ENCODE results near the gene TRIM14. TPM values are rescaled to one million over a fixed set of nuclear protein-coding genes. Genes with fewer than 3 reads are reported as not detected.
A peak's percentile ranks its signal among the peaks of the same experiment; 100 is the strongest.

TRIM14 gene
- total and polyA plus RNA-seq, 2 of the 13 experiments (the other 11 are each of a cell fraction or from before 2014, with no cell fraction given), result 9.2 to 13.0 TPM

GRCh38 chr9:98045234-98046179 is 73.5 kb downstream of the TRIM14 start:
- ChIA-PET CTCF (ENCODE audit: low intra/inter-chr PET ratio, low total read pairs) (no interaction called here), POLR2A (interaction anchor here (0.9 to 2.1 kb wide), 8 partner anchors 9 to 286 kb away, joined by 3 to 30 read pairs (median 4); partner anchors contain the start of genes ANP32B, NANS and TBC1D2)
- Histone ChIP-seq H3K79me2 (ENCODE audit: insufficient read depth, low read length) (peaks cover 20% of the 10 kb centered on the region), H2AFZ (ENCODE audit: low read length) (peak overlapping the region; percentile 31), H3K9ac (ENCODE audit: insufficient read depth, low read depth, low read length) (peak overlapping the region; percentile 64), H3K36me3 (replicated peaks in 1 of 2; ENCODE audit: control insufficient read depth in 1 of 2, insufficient read depth in 2 of 2, low read length in 2 of 2) (no peaks in the 10 kb centered on the region), H3K4me2 (ENCODE audit: low read depth, low read length) (peak overlapping the region; percentile 43), H3K27me3 (ENCODE audit: control insufficient read depth in 1 of 2, insufficient read depth in 2 of 2, low read length in 2 of 2) (no peaks in the 10 kb centered on the region), H3K27ac (ENCODE audit: extremely low read length, insufficient read depth, low read length) (peak overlapping the region; percentile 52), H3K4me3 (replicated peaks in 1 of 3; ENCODE audit: insufficient read depth in 1 of 3, low read depth in 2 of 3, low read length in 3 of 3) (peak overlapping the region; percentile 35 to 48 (median 40); a peak in 5 of 6 replicates), H3K4me1 (ENCODE audit: insufficient read depth, low read length) (peaks cover 28% of the 10 kb centered on the region), H4K20me1 (ENCODE audit: insufficient read depth, low read length) (no peaks in the 10 kb centered on the region), H3K9me3 (ENCODE audit: low read length) (no peaks in the 10 kb centered on the region)
- DNase-seq (ENCODE audit: low spot score), result peak; percentile 77
- peak; percentile 90 for ATAC-seq
- intact Hi-C loops (cut with micrococcal nuclease; ENCODE audit: unreplicated experiment) (loop anchor here (1.0 kb wide), 1 partner anchor 11 kb away; the partner anchor contains the start of gene NANS), in situ Hi-C loops (cut with HindIII; ENCODE audit: extremely low pct_ligation_motif_present, low pct_unique_long_range_greater_than_20kb) (no loop called here)
- WGBS (ENCODE audit: low lambda C conversion rate), result 41% methylated on average over 6 of the region's 6 CpGs
- FAIRE-seq, result peak; percentile 77
- TSS peak; percentile 88 for BruUV-seq (replicated peaks)
- TF ChIP-seq MBNL3 (CRISPR knock-in tag; conservative IDR thresholded peaks at IDR 0.05), result no peak
- TF ChIP-seq MED1 (CRISPR knock-in tag; IDR thresholded peaks at IDR 0.05), result 0 out of 2 replicates have a peak, but pooled peaks have one; percentile 24
- 0 out of 2 replicates have a peak, but pooled peaks have one; percentile 20 for TF ChIP-seq IRF2 (CRISPR knock-in tag; IDR thresholded peaks at IDR 0.05)
- 0 out of 2 replicates have a peak, but pooled peaks have one; percentile 52 for TF ChIP-seq YEATS4 (CRISPR knock-in tag; IDR thresholded peaks at IDR 0.05; ENCODE audit: borderline replicate concordance)
- TF ChIP-seq SAP130 (CRISPR knock-in tag; IDR thresholded peaks at IDR 0.05; ENCODE audit: low read depth), result peak; percentile 80
- peak; percentile 76 for TF ChIP-seq POGZ (CRISPR knock-in tag; IDR thresholded peaks at IDR 0.05)
- TF ChIP-seq NFYC (CRISPR knock-in tag; IDR thresholded peaks at IDR 0.05), result peak; percentile 77
- no peak for TF ChIP-seq NR2F6 (IDR thresholded peaks at IDR 0.05)
- TF ChIP-seq NR2F6 (CRISPR knock-in tag; IDR thresholded peaks at IDR 0.05), result no peak
- TF ChIP-seq CSRNP2 (CRISPR knock-in tag; conservative IDR thresholded peaks at IDR 0.05; ENCODE audit: low read depth), result no peak
- TF ChIP-seq ELF3 (CRISPR knock-in tag; IDR thresholded peaks at IDR 0.05), result 0 out of 2 replicates have a peak, but pooled peaks have one; percentile 12
- TF ChIP-seq ZFY (CRISPR knock-in tag; IDR thresholded peaks at IDR 0.05), result peak; percentile 46; the same call in 1 of the 2 replicates
- no peak for TF ChIP-seq SALL1 (CRISPR knock-in tag; IDR thresholded peaks at IDR 0.05)
- TF ChIP-seq, protein P1, sequence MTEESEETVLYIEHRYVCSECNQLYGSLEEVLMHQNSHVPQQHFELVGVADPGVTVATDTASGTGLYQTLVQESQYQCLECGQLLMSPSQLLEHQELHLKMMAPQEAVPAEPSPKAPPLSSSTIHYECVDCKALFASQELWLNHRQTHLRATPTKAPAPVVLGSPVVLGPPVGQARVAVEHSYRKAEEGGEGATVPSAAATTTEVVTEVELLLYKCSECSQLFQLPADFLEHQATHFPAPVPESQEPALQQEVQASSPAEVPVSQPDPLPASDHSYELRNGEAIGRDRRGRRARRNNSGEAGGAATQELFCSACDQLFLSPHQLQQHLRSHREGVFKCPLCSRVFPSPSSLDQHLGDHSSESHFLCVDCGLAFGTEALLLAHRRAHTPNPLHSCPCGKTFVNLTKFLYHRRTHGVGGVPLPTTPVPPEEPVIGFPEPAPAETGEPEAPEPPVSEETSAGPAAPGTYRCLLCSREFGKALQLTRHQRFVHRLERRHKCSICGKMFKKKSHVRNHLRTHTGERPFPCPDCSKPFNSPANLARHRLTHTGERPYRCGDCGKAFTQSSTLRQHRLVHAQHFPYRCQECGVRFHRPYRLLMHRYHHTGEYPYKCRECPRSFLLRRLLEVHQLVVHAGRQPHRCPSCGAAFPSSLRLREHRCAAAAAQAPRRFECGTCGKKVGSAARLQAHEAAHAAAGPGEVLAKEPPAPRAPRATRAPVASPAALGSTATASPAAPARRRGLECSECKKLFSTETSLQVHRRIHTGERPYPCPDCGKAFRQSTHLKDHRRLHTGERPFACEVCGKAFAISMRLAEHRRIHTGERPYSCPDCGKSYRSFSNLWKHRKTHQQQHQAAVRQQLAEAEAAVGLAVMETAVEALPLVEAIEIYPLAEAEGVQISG (CRISPR knock-in tag; IDR thresholded peaks at IDR 0.05), result peak; percentile 34; the same call in 1 of the 2 replicates
- TF ChIP-seq GABPA (IDR thresholded peaks at IDR 0.05; ENCODE audit: low read depth, low read length), result peak; percentile 40; the same call in 1 of the 2 replicates
- peak; percentile 93 for TF ChIP-seq GABPA (CRISPR knock-in tag; IDR thresholded peaks at IDR 0.05; ENCODE audit: low read depth)
- TF ChIP-seq POLR2AphosphoS5 (IDR thresholded peaks at IDR 0.05; ENCODE audit: low read depth, low read length), result peak; percentile 77
- no peak for TF ChIP-seq ZFP36L1 (CRISPR knock-in tag; IDR thresholded peaks at IDR 0.05)
- peak; percentile 26; the same call in 1 of the 3 replicates for TF ChIP-seq MXI1 (IDR thresholded peaks at IDR 0.05; ENCODE audit: borderline replicate concordance, low read depth, low read length)
- TF ChIP-seq NFYB (CRISPR knock-in tag; IDR thresholded peaks at IDR 0.05), result peak; percentile 69
- peak; percentile 21; the same call in 1 of the 2 replicates for TF ChIP-seq KAT8 (CRISPR knock-in tag; IDR thresholded peaks at IDR 0.05)
- TF ChIP-seq POLR2A (IDR thresholded peaks at IDR 0.05; ENCODE audit: insufficient read depth in 1 of 2, low read depth in 2 of 2, low read length in 2 of 2), result peak; percentile 42 to 81; a peak in 3 of 4 replicates

Measured in HepG2 (cell line).